GM13977 (cell line): ENCODE results near the gene CDA.
"Not testable (repeated sequence)": the region's sequence is repeated elsewhere in the genome, so short reads cannot be mapped to it uniquely, and the experiment has no call there.

Experiments
- DNase-seq: peaks from one replicate; pipeline ENCODE4 v3.0.0; 2012; ENCODE audit warnings: low spot score
- in situ Hi-C: fragments of 300-500 bp; cut with MboI; formaldehyde crosslinking; loops from one replicate; pipeline ENCODE4 v1.12.0; 2022; ENCODE audit warnings: low sequenced_read_pairs, low pct_unique_long_range_greater_than_20kb, mixed read lengths, inconsistent platforms; ENCODE audit not compliant: unreplicated experiment
- TF ChIP-seq, protein P1 (sequence below): IDR thresholded peaks from 2 replicates; pipeline ENCODE4 v1.5.1; 2012; ENCODE audit warnings: mild to moderate bottlenecking, control low read depth; ENCODE audit not compliant: insufficient read depth; ENCODE audit errors: extremely low read depth, missing control alignments

The CDA gene

DNA sequence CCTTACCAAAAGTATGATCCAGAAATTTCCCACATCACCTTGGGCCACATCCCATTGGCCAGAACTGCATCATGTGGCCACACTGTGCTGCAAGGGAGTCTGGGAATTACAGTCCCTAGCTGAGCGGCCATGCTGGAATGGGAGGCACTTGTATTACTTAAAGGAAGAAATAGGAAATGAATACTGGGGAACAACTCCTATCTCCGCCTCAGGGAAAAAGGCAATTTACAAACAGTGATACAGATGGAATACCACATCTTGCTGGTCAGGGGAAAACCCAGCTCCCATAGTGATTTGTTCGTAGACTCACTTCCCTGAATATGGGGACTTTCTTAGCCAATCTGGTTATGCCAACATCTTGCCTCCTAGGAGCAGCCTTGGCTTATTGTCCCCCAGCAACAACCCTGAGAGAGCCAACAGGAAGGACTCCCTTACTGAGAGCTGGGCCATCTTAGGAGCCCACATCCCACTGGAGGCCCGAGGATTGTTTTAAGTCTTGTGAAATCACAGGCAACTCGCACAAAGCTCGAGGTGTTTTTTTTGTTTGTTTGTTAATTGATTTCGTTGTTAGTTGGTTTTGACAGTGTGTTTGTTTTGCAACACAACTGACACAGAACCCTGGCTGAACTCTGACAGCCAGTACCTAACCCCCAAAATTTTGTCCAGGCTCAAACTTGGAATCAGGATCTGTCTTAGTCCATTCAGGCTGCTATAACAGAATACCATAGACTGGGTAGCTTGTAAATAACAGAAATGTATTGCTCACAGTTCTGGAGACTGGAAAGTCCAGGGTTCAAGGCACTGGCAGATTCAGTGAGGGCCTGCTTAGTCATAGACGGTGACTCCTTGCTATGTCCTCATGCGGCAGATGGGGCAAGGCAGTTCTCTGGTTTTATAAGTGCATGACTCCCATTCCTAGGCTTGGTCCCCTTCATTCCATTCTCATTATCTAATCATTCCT, 14.9 kb downstream of the CDA start:
- in situ Hi-C loops, result no loop called here
- TF ChIP-seq, protein P1, sequence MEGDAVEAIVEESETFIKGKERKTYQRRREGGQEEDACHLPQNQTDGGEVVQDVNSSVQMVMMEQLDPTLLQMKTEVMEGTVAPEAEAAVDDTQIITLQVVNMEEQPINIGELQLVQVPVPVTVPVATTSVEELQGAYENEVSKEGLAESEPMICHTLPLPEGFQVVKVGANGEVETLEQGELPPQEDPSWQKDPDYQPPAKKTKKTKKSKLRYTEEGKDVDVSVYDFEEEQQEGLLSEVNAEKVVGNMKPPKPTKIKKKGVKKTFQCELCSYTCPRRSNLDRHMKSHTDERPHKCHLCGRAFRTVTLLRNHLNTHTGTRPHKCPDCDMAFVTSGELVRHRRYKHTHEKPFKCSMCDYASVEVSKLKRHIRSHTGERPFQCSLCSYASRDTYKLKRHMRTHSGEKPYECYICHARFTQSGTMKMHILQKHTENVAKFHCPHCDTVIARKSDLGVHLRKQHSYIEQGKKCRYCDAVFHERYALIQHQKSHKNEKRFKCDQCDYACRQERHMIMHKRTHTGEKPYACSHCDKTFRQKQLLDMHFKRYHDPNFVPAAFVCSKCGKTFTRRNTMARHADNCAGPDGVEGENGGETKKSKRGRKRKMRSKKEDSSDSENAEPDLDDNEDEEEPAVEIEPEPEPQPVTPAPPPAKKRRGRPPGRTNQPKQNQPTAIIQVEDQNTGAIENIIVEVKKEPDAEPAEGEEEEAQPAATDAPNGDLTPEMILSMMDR, result no peak
- no peak for DNase-seq

DNA sequence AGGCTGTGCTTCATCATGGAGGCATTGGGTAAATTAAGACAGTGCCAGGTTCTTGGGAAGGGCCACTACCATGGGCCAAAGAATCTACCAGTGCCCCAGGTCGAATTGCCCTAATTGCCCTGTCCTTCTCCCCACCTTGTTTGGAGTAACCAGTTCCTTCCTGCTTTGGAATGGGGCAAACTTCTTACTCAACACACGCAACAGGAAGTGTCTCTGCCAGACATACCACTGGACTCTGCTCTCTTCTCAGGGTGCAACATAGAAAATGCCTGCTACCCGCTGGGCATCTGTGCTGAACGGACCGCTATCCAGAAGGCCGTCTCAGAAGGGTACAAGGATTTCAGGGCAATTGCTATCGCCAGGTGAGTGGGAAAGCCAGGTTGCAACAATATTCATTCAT, 15.8 kb downstream of the CDA start:
- in situ Hi-C loops, result no loop called here
- DNase-seq, result no peak
- TF ChIP-seq, protein P1, result no peak

DNA sequence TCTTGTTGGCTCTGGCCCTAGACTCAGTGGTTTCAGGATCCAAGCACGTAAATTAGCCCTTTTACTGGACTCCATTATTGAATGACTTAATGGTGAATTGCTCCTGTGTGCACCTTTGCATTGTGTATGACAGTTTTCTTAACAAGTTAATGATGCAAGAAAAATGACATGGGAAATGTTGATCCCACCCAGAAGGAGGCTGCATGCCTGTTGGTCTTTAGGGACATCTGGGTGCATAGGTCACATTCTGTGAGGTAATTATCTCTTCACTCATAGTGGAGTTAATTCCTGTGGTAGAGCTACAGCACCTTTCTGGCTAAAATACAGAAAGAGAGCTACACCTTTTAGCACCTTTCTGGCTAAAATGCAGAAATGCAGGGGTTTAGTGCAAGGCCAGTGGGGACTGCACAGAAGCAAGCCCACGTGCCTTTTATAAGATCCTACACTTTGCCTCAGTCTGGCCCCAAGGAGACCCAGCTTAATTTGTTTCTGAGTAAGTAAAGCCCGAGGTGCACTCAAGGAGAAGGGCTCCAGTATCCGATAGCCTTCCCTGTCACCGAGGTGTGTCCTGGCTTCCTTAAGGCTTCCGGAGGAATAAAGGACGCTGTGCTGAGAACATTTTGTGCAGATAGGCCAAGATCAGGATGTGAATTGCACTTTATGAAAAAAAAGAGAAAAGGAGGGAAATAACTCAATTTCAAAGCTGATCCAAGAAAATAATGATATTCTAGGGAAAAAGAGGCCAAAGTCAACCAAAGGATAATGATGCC, 18.1 kb downstream of the CDA start:
- in situ Hi-C loops, DNase-seq: not testable (repeated sequence)

DNA sequence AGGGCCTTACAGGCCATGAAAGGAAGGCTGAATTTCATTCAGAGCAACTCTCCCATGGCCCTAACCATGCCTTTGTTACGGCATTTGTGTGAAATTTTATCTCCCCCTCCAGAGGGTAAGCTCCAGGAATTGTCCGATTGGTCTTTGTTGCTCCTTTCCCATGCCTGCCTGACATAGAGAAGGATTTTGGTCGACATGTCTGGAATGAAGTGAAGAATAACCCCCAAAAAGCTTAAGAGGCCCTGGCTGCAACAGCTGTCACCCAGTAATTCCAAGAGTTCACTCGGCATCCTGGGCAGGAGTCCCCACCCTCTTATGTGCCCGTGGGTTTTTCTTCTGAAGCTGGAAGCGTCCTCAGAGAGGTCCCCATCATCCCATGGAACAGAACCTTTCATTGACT, 20.6 kb downstream of the CDA start:
- in situ Hi-C loops, result no loop called here
- no peak for DNase-seq
- TF ChIP-seq, protein P1, result no peak

- in situ Hi-C loops, result no loop called here
- DNase-seq, result no peak
- TF ChIP-seq, protein P1, result no peak
These were observed 22.1 kb downstream of the CDA start for GRCh38 chr1:20610970-20611369.

DNA sequence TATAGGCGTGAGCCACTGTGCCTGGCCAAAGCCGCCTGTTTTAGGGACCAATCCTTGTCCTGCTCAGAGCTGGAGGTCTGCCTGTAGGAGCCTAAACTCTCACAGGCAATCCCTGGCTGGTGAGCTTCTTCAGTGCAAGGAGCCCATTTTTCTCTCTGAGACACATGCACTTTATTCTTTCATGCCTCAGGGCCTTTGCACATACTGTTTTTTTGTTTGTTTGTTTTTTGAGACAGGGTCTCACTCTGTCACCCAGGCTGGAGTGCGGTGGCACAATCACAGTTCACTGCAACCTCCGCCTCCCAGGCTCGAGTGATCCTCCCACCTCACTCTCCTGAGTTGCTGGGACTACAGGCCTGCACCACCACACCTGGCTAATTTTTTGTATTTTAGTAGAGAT, 22.8 kb downstream of the CDA start:
- no peak for DNase-seq
- TF ChIP-seq, protein P1, result no peak
- in situ Hi-C loops, result no loop called here

DNA sequence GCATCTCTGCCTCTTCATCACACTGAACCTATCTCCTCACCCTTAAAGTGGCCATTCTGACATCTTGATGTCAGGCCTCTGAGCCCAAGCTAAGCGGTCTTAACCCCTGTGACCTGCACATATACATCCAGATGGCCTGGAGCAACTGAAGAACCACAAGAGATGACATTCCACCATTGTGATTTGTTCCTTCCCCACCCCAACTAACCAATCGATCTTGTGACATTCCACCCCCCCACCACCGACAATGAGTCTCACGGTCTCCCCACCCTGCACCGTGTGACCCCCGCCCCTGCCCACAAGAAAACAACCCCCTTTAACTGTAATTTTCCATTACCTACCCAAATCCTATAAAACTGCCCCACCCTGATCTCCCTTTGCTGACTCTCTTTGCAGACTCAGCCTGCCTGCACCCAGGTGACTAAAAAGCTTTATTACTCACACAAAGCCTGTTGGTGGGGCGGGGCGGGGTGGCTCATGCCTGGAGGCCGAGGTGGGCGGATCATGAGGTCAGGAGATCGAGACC, 23.4 kb downstream of the CDA start:
- TF ChIP-seq, protein P1, result no peak
- in situ Hi-C loops, result no loop called here
- no peak for DNase-seq
